Common myeloid progenitor, CD34-positive (primary cell): Measurements from ENCODE around the gene PARVB.

ENCODE experiments used
- CTCF ChIA-PET: fragments of 350-600 bp; sonication (Branson Sonifier 250); formaldehyde crosslinking; loops from one replicate; lab custom pipeline; 2021; ENCODE audit warnings: antibody characterized with exemption; lab: Charles Lee
- POLR2A ChIA-PET: fragments of 350-600 bp; sonication (Branson Sonifier 250); formaldehyde crosslinking; loops from one replicate; lab custom pipeline; 2021; ENCODE audit warnings: antibody characterized with exemption; lab: Charles Lee
- DNase-seq, 3 donors: peaks; one replicate each; pipeline versions ENCODE4 v3.0.0 to v3.0.0-alpha.2; 2013
- H3K27ac ChIP-seq, 2 experiments: 1 replicate in 1 of 2; 2 replicates in 1 of 2; pipeline ENCODE4 v1.7.0; 2013; ENCODE audit warnings: inconsistent platforms in 2 of 2, low read length in 2 of 2, mild to moderate bottlenecking in 2 of 2, low read depth in 1 of 2, moderate library complexity in 1 of 2; ENCODE audit not compliant: severe bottlenecking in 2 of 2, insufficient read depth in 1 of 2, poor library complexity in 1 of 2
- H3K27me3 ChIP-seq, 5 experiments: replicated peaks in 2 of 5; 1 replicate in 3 of 5; 2 replicates in 2 of 5; pipeline versions ENCODE4 v1.6.1 to v1.7.0; 2013; ENCODE audit warnings: low read length in 4 of 5, mild to moderate bottlenecking in 2 of 5, moderate library complexity in 2 of 5, inconsistent platforms in 1 of 5; ENCODE audit not compliant: insufficient read depth in 5 of 5, control insufficient read depth in 4 of 5
- H3K36me3 ChIP-seq, 4 experiments: 1 replicate in 2 of 4; 2 replicates in 2 of 4; pipeline versions ENCODE4 v1.6.1 to v1.7.0; 2013; ENCODE audit warnings: low read length in 3 of 4, control low read depth in 1 of 4, mild to moderate bottlenecking in 1 of 4; ENCODE audit not compliant: control insufficient read depth in 4 of 4, insufficient read depth in 4 of 4
- H3K4me1 ChIP-seq, 4 experiments: 1 replicate in 3 of 4; 2 replicates in 1 of 4; pipeline versions ENCODE4 v1.6.1 to v1.7.1; 2013; ENCODE audit warnings: low read length in 3 of 4, mild to moderate bottlenecking in 3 of 4, control low read depth in 1 of 4, inconsistent platforms in 1 of 4, moderate library complexity in 1 of 4; ENCODE audit not compliant: control insufficient read depth in 4 of 4, insufficient read depth in 4 of 4; ENCODE audit errors: control extremely low read depth in 1 of 4
- H3K4me3 ChIP-seq, 7 experiments: 1 replicate in 4 of 7; 2 replicates in 3 of 7; pipeline versions ENCODE4 v1.5.1 to v1.7.0; 2013; ENCODE audit warnings: mild to moderate bottlenecking in 7 of 7, low read length in 6 of 7, moderate library complexity in 6 of 7, inconsistent platforms in 2 of 7, low read depth in 2 of 7, control low read depth in 1 of 7; ENCODE audit not compliant: insufficient read depth in 4 of 7, control insufficient read depth in 1 of 7; ENCODE audit errors: extremely low read depth in 1 of 7
- H3K9me3 ChIP-seq, 5 experiments: 1 replicate in 4 of 5; 2 replicates in 1 of 5; pipeline versions ENCODE4 v1.6.1 to v1.7.1; 2013; ENCODE audit warnings: low read length in 4 of 5, mild to moderate bottlenecking in 2 of 5, inconsistent platforms in 1 of 5, low read depth in 1 of 5, moderate library complexity in 1 of 5; ENCODE audit not compliant: control insufficient read depth in 4 of 5, insufficient read depth in 2 of 5; ENCODE audit errors: control extremely low read depth in 1 of 5
- WGBS: methylation state at CpG from one replicate; pipeline ENCODE4 v1.1.5; 2013; ENCODE audit not compliant: insufficient coverage; 5-methylcytosine and 5-hydroxymethylcytosine counted together

Gene PARVB

DNA sequence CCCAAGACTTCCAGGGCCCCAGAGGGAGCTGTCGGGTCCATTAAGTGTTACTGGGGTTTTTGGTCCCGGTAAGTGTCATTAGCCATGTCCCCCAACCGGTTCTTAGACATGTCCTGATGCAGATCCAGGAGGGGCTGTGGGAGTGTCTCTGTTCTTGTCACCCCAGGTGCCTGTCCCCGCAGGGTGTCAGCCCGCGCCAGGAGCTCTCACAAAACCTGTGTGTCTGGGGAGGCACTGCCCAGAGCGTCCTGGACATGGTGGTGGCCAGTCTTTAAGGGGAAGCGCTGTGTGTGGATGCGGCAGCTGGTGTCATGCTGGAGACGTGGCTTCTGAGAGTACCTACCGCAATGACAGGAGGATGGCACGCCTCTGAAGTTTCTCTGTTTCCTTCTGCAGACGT, 144.1 kb downstream of the PARVB start:
- CTCF ChIA-PET: interaction anchor here (1.0 kb wide), 1 partner anchor 11 kb away, joined by 3 read pairs; no protein-coding TSS in a partner anchor
- Histone ChIP-seq H3K9me3 (no peaks in the 10 kb centered on the region), H3K27me3 (no peaks in the 10 kb centered on the region), H3K27ac (no peak overlapping the region), H3K4me1 (peaks cover 7 to 26% (median 18%) of the 10 kb centered on the region in 4 experiments), H3K4me3 (no peak overlapping the region), H3K36me3 (peaks cover 4 to 38% (median 28%) of the 10 kb centered on the region in 4 experiments)
- POLR2A ChIA-PET: no interaction called here
- DNase-seq: no peak
- 93% methylated on average over 13 of the region's 13 CpGs for WGBS

DNA sequence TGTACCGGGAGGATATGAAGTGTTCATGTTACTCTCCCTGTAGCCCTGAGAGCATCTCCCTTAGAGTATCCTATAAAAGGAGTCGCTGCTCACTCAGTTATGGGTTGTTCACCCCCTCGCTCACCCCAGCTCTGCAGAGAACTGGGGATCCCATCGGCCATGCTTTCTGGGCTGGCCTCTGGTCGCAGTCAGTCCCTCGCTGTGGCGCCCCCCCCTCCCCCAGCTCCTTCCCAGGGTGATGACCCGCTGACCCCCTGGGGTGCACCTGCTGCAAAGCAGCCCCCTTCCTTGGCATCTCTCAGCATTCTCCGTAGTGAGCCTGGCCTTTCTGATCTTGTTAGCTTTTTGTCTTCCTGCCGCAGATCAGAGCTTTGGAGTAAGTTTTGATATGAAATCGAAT, 146.4 kb downstream of the PARVB start:
- H3K4me3 ChIP-seq: no peak overlapping the region
- no peaks in the 10 kb centered on the region for H3K9me3 ChIP-seq
- peaks cover 0 to 24% (median 19%) of the 10 kb centered on the region in 4 experiments for H3K36me3 ChIP-seq
- 95% methylated on average over 6 of the region's 11 CpGs for WGBS
- ChIA-PET CTCF (interaction anchor here (1.9 kb wide), 1 partner anchor 13 kb away, joined by 4 read pairs; no protein-coding TSS in a partner anchor), POLR2A (no interaction called here)
- no peak overlapping the region for H3K27ac ChIP-seq
- no peaks in the 10 kb centered on the region for H3K27me3 ChIP-seq
- DNase-seq: no peak
- H3K4me1 ChIP-seq: peaks cover 7 to 34% (median 25%) of the 10 kb centered on the region in 4 experiments

DNA sequence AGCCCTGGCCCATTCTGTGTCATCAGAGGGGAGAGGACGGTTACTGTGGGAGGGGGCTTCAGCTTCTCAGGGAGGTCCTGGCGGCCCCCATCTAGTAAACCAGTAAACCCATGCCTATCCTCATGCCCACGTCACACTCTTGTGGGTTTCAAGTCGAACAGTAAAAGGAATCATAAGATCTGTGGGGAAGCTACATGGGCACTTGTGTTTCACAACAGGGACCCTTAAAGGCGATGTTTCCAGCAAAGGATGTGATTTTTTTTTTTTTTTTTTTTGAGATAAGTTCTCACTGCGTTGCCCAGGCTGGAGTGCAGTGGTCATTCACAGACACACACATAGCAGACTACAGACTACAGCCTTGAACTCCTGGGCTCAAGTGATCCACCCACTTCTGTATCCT, 147.5 kb downstream of the PARVB start:
- CTCF ChIA-PET: interaction anchor here (0.7 kb wide), 1 partner anchor 9 kb away, joined by 4 read pairs; the partner anchor contains the start of gene PARVG
- Histone ChIP-seq H3K27me3 (no peaks in the 10 kb centered on the region), H3K9me3 (no peaks in the 10 kb centered on the region), H3K36me3 (peaks cover 0 to 20% (median 16%) of the 10 kb centered on the region in 4 experiments), H3K4me1 (peaks cover 7 to 34% (median 25%) of the 10 kb centered on the region in 4 experiments), H3K4me3 (no peak overlapping the region), H3K27ac (no peak overlapping the region)
- peak in 2 of 3 donors; percentile 13 to 21 for DNase-seq
- WGBS: 83% methylated on average over 3 of the region's 6 CpGs
- POLR2A ChIA-PET: interaction anchor here (1.9 kb wide), 1 partner anchor 10 kb away, joined by 14 read pairs; the partner anchor contains the start of gene PARVG

DNA sequence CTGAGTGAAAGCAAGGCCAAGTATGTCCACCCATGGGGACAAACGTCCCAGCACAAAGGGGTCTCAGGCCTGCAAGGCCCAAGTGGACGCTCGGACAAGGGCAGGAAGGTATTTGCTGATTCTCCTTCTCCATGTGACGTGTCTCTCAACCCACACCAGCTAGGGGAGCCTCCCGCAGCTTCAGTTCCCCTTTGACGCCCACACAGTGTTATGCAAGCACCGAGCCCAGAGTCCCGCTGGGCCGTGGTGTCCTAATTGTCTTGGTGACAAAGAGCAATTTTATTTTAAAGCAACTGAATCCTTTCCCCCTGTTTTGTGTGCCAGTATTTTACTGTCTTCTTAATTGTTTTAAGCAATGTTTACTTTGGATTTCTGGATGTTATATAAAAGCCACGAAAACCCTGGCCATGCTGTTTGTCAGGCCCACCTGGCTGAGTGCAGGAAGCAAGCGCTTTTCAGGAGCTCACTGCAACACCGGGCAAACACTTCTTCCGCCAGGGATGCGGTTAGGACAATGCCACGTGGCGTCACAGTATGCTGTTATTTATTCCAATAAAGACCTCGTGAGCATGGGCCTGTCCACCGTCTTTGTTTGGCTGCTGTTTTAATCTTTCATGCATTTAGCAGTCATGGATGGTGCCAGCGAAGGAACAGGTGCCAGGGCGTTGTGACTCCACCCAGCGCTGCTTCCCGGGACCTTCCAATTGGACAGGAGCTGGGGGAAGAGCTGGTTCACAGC, 148.4 kb downstream of the PARVB start:
- H3K36me3 ChIP-seq: peaks cover 0 to 20% (median 14%) of the 10 kb centered on the region in 4 experiments
- no peaks in the 10 kb centered on the region for H3K27me3 ChIP-seq
- H3K4me1 ChIP-seq: peaks cover 7 to 34% (median 25%) of the 10 kb centered on the region in 4 experiments
- no peaks in the 10 kb centered on the region for H3K9me3 ChIP-seq
- H3K27ac ChIP-seq: peak overlapping the region in 1 of 2 experiments; percentile 58
- H3K4me3 ChIP-seq: peak overlapping the region in 3 of 7 experiments; percentile 0 to 40 (median 16)
- 24% methylated on average over 21 of the region's 22 CpGs for WGBS
- CTCF ChIA-PET: interaction anchor here (1.0 to 1.3 kb wide), 2 partner anchors 9 to 45 kb away, joined by 3 to 4 read pairs; no protein-coding TSS in a partner anchor
- POLR2A ChIA-PET: interaction anchor here (1.2 to 1.9 kb wide), 2 partner anchors 9 to 14 kb away, joined by 4 to 14 read pairs; partner anchors contain the start of gene PARVG
- peak; percentile 53 to 91 (median 88) for DNase-seq

DNA sequence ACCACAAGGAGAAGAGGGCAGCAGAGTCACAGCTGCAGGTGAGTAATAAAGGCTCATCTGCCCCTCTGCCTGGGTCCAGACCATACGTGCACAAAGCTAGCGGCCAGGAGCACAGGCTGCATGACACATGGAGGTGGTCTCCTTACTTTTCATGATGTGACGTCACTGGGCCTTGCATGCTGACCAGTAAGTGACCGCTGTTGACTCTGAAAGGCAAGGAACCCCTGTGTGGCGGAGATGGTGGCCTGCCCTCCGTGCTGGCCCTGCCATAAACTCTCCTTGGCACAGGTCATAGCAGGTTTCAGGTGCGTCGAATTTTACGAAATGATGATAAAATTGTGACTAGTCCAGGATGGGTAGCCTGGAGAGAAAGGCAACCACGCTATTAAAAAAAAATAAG, 149.1 kb downstream of the PARVB start:
- CTCF ChIA-PET: interaction anchor here (1.0 to 1.3 kb wide), 2 partner anchors 8 to 46 kb away, joined by 3 to 4 read pairs; no protein-coding TSS in a partner anchor
- H3K9me3 ChIP-seq: no peaks in the 10 kb centered on the region
- WGBS: 95% methylated on average over 6 of the region's 10 CpGs
- no peaks in the 10 kb centered on the region for H3K27me3 ChIP-seq
- DNase-seq: no peak
- H3K4me1 ChIP-seq: peaks cover 7 to 35% (median 25%) of the 10 kb centered on the region in 4 experiments
- H3K27ac ChIP-seq: no peak overlapping the region
- H3K4me3 ChIP-seq: peak overlapping the region in 1 of 7 experiments; percentile 40
- H3K36me3 ChIP-seq: peaks cover 0 to 16% (median 13%) of the 10 kb centered on the region in 4 experiments
- POLR2A ChIA-PET: interaction anchor here (1.2 to 1.9 kb wide), 2 partner anchors 9 to 14 kb away, joined by 4 to 14 read pairs; partner anchors contain the start of gene PARVG

DNA sequence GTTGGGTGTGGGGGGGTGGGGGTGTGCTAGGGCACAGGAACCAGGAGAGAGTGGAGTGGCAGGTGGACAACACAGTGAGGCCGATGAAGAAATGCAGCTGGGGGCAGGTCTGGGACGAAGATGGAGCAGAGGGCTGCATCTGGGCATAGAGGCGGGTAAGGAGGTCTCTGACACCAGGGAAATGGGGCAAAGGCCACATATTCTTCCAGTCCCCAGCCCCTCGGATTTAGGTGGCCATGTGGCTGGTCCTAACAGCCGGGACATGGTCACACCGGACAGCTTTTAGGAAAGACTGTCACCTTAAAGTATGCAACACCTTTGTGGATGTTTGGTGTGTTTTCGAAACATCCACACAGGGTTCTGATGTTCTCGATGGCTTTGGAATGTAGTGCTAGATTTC, 151.6 kb downstream of the PARVB start:
- Histone ChIP-seq H3K36me3 (peaks cover 0 to 3% (median 0%) of the 10 kb centered on the region in 4 experiments), H3K4me1 (peaks cover 10 to 57% (median 37%) of the 10 kb centered on the region in 4 experiments), H3K4me3 (no peak overlapping the region), H3K27me3 (no peaks in the 10 kb centered on the region), H3K9me3 (no peaks in the 10 kb centered on the region), H3K27ac (no peak overlapping the region)
- CTCF ChIA-PET: interaction anchor here (1.9 kb wide), 1 partner anchor 11 kb away, joined by 5 read pairs; no protein-coding TSS in a partner anchor
- WGBS: 95% methylated on average over 7 of the region's 8 CpGs
- DNase-seq: no peak
- POLR2A ChIA-PET: no interaction called here
